Pons (tissue), 1 donor: Measurements from ENCODE around the gene CNTNAP2.
"Not testable (repeated sequence)": the region's sequence is repeated elsewhere in the genome, so short reads cannot be mapped to it uniquely, and the experiment has no call there.

Source experiments
- DNase-seq: peaks from one replicate; pipeline ENCODE4 v3.0.0-alpha.2; 2016; ENCODE audit warnings: low spot score

The CNTNAP2 gene

DNA sequence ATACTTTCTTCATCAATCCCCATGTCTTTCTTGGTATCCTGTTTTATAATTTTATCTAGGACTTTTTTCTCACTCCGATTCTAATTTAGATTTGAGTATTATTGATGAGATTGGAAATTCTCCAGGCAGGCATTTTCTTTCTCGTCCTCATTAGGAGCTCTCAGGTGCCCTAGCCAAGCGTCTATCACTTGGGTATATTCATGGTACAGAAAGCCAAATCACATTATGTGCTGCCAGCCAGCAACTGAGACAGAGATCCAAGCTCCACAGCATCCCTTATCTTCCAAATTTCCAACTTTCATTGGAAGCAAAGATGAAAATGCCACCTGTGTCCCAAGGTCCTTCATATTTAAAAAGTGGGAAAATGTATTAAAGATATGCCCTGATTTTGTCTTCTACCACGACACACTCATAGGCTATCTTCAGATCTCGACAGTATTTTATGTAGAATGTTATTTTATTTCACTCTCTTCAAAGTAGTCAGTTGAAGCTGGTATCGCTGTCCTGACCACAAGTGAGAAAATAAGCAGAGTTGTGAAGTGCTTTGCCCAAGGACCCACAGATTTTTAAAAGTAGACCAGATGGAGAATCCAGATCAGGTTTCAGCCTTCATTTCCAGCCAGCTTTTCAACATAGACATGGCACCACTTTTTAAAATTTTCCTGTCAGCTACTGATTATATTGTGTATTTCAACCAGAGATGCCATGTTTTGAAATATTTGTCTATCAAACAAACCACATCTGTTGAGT lies 773.4 kb downstream of the CNTNAP2 start:
- DNase-seq = no peak

- no peak for DNase-seq
Observed at GRCh38 chr7:146892151-146892550, 775.5 kb downstream of the CNTNAP2 start.

GRCh38 chr7:146894927-146895326 lies 778.3 kb downstream of the CNTNAP2 start:
- no peak for DNase-seq

DNA sequence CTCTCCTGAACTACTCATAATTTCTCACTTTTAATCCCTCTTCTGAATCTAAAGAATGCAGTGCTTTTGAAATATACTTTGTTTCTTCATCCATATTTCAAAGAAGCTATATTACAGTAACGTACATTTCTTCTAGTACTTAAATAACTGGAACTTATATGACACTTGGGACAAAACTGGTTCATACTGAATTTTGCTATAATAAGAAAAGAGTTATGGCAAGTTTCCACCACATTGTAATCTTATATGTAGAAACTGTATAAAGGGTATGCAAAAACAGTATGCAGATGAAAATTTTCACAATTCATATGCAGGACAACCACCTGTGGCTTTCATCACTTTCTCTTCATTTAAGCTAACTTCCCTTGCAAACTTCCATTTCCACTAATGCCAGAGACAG lies 785.7 kb downstream of the CNTNAP2 start:
- no peak for DNase-seq

DNA sequence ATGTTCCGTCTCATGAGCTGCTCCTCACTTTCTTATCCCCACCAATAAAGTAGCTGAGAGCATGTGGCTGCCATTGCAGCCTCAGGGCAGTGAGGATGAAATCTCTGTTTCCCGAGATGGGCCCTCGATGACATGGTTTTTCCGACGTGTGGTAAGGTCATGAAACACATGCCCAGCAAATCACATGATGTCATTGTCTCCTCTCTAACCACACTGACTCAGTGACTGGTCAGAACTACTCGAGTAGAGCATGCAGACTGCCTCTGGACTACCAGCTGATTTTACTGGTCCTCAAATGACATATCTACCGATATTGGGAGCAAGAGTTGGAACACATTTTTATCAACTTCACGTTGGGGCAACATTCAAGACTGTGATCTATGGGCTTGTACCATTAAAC lies 786.1 kb downstream of the CNTNAP2 start:
- DNase-seq = no peak

- not testable (repeated sequence) for DNase-seq
Observed at GRCh38 chr7:146905746-146906145, 789.1 kb downstream of the CNTNAP2 start.

GRCh38 chr7:146922782-146923181 lies 806.2 kb downstream of the CNTNAP2 start:
- no peak for DNase-seq

GRCh38 chr7:146926841-146927240 lies 810.2 kb downstream of the CNTNAP2 start:
- DNase-seq = no peak

- DNase-seq = no peak
Observed at GRCh38 chr7:146937836-146938235, 821.2 kb downstream of the CNTNAP2 start.

DNA sequence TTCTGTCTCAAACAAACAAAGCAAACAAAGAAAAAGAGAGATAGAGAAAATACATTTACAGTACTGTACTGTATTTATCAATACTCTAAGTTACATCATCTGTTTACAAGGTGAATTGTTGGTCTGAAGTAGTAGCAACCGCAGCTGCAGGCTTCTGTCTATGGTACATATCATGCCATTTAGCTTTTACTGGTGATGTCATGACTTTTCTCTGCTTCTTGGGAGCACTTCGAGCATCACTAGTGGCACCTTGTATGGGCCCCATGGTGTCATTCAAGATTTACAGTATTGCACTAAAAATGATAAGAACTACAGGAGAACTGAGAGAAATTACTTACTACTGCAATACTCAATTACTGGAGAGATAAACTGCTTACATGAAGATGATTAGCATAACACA lies 826.9 kb downstream of the CNTNAP2 start:
- no peak for DNase-seq

DNA sequence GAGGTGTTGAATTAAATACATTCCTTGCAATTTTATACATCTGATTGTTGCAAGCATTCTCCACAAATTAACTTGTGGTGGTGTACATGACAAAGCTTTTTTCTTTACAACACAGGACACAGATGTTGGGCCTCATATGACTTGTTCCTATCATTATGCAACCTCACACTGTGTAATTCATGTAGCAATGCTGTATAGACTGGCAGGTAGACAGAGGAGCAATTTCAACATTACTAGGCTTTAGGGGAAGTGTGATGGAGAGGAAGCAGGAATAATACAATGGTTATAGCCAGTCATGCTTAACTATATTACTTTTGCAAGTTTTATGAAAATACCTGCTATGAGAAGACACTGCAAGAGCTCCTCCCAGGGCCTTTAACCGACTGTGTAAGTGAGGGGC lies 832.1 kb downstream of the CNTNAP2 start:
- DNase-seq = no peak

DNA sequence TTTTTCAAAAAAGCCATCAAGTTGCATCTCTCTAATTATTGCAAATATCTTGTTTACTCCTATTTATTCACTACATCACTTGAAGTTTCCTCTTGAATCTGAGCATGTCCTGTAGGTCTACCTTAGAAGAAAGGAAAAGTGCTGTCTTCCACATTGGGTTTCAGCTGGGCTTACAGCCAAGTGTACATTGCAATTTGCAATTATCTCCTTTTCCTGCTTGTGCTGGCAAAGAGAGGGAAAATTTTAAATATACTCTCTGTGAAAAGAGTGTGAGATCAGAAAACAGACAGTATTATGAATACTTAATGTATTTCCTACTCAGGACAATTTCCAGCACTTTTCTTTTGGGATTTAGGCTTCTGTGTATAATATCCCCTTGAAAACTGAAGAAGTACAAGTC lies 839.7 kb downstream of the CNTNAP2 start:
- no peak for DNase-seq

- no peak for DNase-seq
Observed at GRCh38 chr7:146956853-146957252, 840.3 kb downstream of the CNTNAP2 start.

DNA sequence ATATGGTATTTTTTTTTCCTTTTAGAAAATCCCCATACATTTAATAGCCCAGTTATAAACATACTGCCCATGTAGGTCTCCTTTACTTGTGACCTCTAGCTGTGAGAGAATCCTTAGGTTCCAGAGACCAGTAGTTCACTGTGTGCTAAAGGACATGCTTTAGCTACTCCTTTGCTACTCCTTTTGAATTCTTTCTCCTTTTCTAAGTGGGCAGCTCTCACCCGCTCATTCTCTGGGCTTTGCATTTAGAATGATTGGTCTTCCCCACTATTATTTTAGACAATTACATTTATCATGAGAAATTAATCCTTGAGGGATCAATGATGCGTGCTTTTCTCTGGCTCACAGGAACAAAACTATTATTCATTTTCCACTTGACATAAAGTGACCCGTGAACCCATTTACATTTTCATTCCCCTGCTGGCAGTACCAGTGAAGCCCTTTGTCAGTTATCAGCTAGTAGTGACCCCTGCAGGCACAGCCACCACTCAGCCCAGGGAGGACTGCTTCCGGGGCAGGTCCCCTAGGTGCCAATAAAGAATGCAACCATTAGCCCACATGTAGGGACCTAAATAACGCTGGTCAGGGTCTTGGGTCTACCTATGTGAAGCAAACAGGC lies 844.3 kb downstream of the CNTNAP2 start:
- DNase-seq = no peak

- peak; percentile 25 for DNase-seq
Observed at GRCh38 chr7:146961617-146962016, 845.0 kb downstream of the CNTNAP2 start.

DNA sequence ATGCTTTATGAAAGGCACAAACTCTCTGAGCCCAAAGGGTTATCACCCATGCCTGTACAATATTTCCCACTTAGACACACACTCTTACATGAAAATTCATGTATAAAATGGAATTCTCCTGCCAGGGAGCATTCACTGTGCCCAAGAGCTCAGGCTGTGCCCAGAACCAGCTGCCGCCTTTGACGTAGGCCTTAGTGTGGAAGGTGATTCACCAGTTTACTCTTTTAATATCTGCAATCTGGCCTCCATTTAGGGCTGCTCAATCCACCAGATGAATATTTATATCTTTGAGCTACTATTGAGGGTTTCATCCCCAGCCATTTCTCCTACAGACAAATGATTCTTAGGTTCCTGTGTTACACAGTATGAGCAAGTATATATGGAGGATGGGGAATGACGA lies 849.7 kb downstream of the CNTNAP2 start:
- DNase-seq = no peak

DNA sequence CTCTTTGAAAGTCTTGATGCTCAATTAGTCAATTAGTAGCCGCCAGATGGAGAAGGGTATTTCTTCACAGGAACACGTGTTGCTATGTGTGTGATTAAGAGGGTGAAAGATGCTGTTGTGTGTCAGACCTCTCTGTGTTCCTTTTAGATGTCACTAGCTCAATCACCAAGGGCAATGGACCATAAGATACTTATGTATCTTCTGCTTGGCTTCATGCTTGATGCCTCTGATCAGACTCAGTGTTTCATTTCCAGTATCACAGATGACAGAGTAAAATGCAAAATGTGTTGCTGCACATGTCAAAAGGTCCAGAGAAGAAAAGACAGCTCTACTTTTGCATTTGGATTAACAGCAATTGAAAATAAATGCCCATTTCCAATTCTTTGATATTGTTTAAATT lies 865.9 kb downstream of the CNTNAP2 start:
- DNase-seq = no peak

- DNase-seq = no peak
Observed at GRCh38 chr7:146991596-146991995, 875.0 kb downstream of the CNTNAP2 start.

GRCh38 chr7:146993764-146994163 lies 877.2 kb downstream of the CNTNAP2 start:
- DNase-seq = no peak

- DNase-seq = no peak
Observed at GRCh38 chr7:147008530-147008929, 891.9 kb downstream of the CNTNAP2 start.

GRCh38 chr7:147012666-147013065 lies 896.1 kb downstream of the CNTNAP2 start:
- no peak for DNase-seq

DNA sequence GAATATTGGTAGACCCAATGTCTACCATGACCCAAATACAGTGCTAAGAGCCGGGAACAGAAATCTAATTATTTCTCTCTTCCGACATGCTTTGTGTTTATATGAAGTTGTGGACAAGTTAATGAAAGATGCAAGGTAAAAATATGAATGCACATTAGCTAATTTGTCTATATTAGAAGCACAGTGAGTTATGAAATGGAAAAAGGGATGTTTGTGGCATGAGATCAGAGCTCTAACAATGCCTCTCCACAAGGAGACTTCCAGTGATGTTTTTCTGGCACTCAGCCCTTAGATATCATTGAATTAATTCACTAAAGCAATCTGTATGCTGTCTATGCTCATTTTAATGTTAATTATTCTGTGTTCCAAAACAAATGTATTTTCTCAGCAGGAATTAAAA lies 897.2 kb downstream of the CNTNAP2 start:
- no peak for DNase-seq

DNA sequence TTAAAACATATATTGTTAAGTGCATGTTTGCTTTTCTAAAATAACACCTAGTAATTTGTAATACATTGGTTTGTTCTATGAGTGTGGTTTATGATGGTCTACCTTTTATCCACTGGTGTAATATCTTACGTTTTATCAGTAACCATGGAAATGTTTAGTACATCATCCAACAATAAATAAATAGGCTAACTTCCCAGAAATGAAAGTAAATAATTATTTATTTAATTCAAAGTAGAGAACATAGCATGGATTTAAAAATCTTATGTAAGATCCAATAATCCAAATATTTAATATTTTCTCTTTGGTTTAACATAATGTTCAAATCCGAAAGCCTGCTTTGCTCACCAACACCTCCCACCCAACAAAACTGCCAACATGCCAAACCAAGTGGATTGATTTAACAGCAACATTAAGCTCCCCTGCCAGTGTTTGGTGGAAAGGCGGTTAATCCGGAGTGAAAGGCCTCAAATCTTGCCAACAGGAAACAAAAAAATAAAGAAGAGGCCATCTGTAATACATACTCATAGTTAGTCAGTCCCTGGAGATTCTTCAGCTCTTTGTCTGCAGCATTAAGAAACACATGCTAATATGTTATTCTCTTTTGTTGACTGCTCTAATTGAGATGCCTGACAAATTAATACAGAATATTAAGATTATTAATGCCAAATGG lies 897.8 kb downstream of the CNTNAP2 start:
- no peak for DNase-seq
